GM21529 (cell line): ENCODE measurements around the gene HINT1.

ENCODE experiments used
- ATAC-seq: cut with Tn5 transposase; IDR thresholded peaks from one replicate; pipeline ENCODE4 v1.9.1; 2021; ENCODE audit not compliant: unreplicated experiment

The HINT1 gene

DNA sequence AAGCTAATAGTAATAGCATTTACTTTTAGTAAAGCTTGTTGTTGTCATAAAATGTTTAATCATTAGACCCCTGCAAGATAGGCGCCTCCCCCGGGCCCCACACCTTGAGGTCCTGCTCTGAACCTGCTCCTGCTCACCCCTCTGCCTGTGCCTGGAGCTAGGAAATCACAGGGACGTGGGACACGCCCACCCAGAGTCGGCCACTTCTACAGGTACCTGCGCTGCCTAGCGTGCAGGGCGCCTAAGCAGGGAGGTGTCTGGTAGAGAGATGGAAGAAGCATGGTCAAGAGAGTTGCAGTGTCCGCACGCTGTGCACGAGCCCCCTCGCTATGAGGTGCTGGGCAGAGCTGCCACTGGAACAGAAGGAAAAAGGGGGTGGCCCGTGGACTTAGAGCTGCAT lies 52.6 kb downstream of the HINT1 start:
- ATAC-seq: no peak

DNA sequence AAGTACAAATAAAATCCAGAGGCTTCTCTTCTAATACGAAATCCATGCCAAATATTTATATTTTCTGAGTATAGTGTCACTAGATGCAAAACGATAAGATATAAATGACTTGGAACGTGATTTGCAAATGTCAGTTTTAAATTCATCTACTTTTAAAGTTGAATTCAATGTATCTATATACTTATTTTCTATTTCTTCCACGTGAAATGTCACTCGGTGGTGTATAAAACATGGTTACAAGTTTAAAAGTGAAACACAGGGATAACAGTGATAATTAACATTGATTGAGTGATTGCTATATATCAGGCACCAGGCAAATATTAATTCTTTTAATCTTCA lies 54.8 kb downstream of the HINT1 start:
- ATAC-seq: no peak

DNA sequence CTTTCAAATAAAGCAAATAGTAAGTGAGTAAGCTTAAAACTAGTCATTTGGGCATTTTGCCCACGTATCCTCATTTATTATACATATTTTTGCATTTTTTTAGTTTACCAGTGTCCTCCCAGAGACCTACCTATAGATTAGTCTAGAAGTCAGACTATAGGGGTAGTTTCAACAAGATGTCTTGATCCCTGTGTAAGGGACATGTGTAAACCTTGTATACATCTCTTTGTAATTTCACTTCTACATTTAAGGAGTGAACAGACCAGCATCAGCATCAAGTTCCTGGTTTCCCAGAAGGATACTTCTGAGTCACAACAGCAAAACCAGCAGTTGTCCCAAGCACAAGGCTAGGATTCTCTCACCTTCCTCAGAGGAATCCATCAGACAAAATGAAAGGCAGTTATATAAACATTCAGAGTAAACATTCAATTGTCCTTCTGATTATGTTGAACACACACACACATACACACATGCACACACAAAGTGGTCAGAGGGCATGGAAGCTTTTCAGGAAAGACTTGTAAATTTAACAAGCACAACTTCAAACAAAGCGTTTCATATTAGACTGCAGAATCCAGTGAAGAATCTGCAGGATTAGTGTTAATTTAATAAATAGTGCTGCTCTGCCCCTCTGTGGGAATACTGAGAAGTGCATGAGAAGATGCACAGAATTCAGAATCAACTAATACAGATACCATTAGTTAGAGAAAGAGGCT lies 55.4 kb downstream of the HINT1 start:
- ATAC-seq: peak; percentile 92
